HG03064 (cell line): ENCODE results near the gene SOBP.

Experiments
- ATAC-seq: cut with Tn5 transposase; IDR thresholded peaks from one replicate; pipeline ENCODE4 v1.9.1; 2021; ENCODE audit warnings: low read depth; ENCODE audit not compliant: unreplicated experiment

SOBP gene

GRCh38 chr6:107578642-107579341 is 88.9 kb downstream of the SOBP start:
- ATAC-seq, result no peak

GRCh38 chr6:107579456-107580056 is 89.6 kb downstream of the SOBP start:
- ATAC-seq, result no peak

- no peak for ATAC-seq
Observed at GRCh38 chr6:107582086-107582485, 92.2 kb downstream of the SOBP start.

- no peak for ATAC-seq
Observed at GRCh38 chr6:107584726-107585125, 94.8 kb downstream of the SOBP start.

- ATAC-seq, result no peak
Observed at GRCh38 chr6:107585815-107586435, 96.0 kb downstream of the SOBP start.

- ATAC-seq, result no peak
Observed at GRCh38 chr6:107587451-107587850, 97.5 kb downstream of the SOBP start.

- no peak for ATAC-seq
Observed at GRCh38 chr6:107589199-107589598, 99.3 kb downstream of the SOBP start.

GRCh38 chr6:107589934-107590333 is 100.0 kb downstream of the SOBP start:
- ATAC-seq, result no peak

- ATAC-seq, result no peak
Observed at GRCh38 chr6:107590378-107590777, 100.5 kb downstream of the SOBP start.

GRCh38 chr6:107591346-107591745 is 101.4 kb downstream of the SOBP start:
- no peak for ATAC-seq

GRCh38 chr6:107592806-107593205 is 102.9 kb downstream of the SOBP start:
- ATAC-seq, result no peak

- no peak for ATAC-seq
Observed at GRCh38 chr6:107594736-107595135, 104.8 kb downstream of the SOBP start.

- no peak for ATAC-seq
Observed at GRCh38 chr6:107598091-107598490, 108.2 kb downstream of the SOBP start.

GRCh38 chr6:107599043-107599442 is 109.1 kb downstream of the SOBP start:
- no peak for ATAC-seq

GRCh38 chr6:107600121-107600520 is 110.2 kb downstream of the SOBP start:
- no peak for ATAC-seq

GRCh38 chr6:107600936-107601335 is 111.0 kb downstream of the SOBP start:
- ATAC-seq, result no peak

GRCh38 chr6:107601406-107601805 is 111.5 kb downstream of the SOBP start:
- ATAC-seq, result no peak

- no peak for ATAC-seq
Observed at GRCh38 chr6:107602321-107603005, 112.5 kb downstream of the SOBP start.

- no peak for ATAC-seq
Observed at GRCh38 chr6:107603006-107603370, 113.1 kb downstream of the SOBP start.

GRCh38 chr6:107604549-107604948 is 114.6 kb downstream of the SOBP start:
- ATAC-seq, result no peak

- ATAC-seq, result no peak
Observed at GRCh38 chr6:107606407-107606806, 116.5 kb downstream of the SOBP start.
